GM19193 (cell line): ENCODE data around the gene CST9L.

ENCODE experiments used
- POLR2A ChIP-seq: IDR thresholded peaks from 4 replicates; pipeline ENCODE4 v1.6.1; 2011; ENCODE audit not compliant: insufficient read depth, insufficient read length; ENCODE audit errors: extremely low read depth

Gene CST9L

GRCh38 chr20:23568971-23569330 lies 667 bp upstream of the CST9L start:
- no peak for TF ChIP-seq POLR2A

GRCh38 chr20:23566199-23566932 lies 1.9 kb downstream of the CST9L start:
- no peak for TF ChIP-seq POLR2A

- TF ChIP-seq POLR2A: no peak
Observed at GRCh38 chr20:23565503-23566045, 2.7 kb downstream of the CST9L start.

GRCh38 chr20:23564927-23565326 lies 3.4 kb downstream of the CST9L start:
- no peak for TF ChIP-seq POLR2A

- no peak for TF ChIP-seq POLR2A
Observed at GRCh38 chr20:23562721-23563342, 5.5 kb downstream of the CST9L start.

GRCh38 chr20:23554401-23554800 lies 13.9 kb downstream of the CST9L start:
- no peak for TF ChIP-seq POLR2A

GRCh38 chr20:23551786-23552185 lies 16.5 kb downstream of the CST9L start:
- TF ChIP-seq POLR2A: no peak

- no peak for TF ChIP-seq POLR2A
Observed at GRCh38 chr20:23551383-23551782, 16.9 kb downstream of the CST9L start.

GRCh38 chr20:23550227-23550626 lies 18.1 kb downstream of the CST9L start:
- no peak for TF ChIP-seq POLR2A

- TF ChIP-seq POLR2A: no peak
Observed at GRCh38 chr20:23548408-23548807, 19.9 kb downstream of the CST9L start.

GRCh38 chr20:23547613-23548012 lies 20.7 kb downstream of the CST9L start:
- no peak for TF ChIP-seq POLR2A

- no peak for TF ChIP-seq POLR2A
Observed at GRCh38 chr20:23546435-23547144, 21.7 kb downstream of the CST9L start.

- TF ChIP-seq POLR2A: no peak
Observed at GRCh38 chr20:23544133-23544532, 24.2 kb downstream of the CST9L start.

GRCh38 chr20:23542801-23543200 lies 25.5 kb downstream of the CST9L start:
- TF ChIP-seq POLR2A: no peak

- TF ChIP-seq POLR2A: no peak
Observed at GRCh38 chr20:23541776-23542175, 26.5 kb downstream of the CST9L start.

GRCh38 chr20:23541330-23541729 lies 27.0 kb downstream of the CST9L start:
- no peak for TF ChIP-seq POLR2A

- TF ChIP-seq POLR2A: no peak
Observed at GRCh38 chr20:23540624-23541023, 27.7 kb downstream of the CST9L start.

- no peak for TF ChIP-seq POLR2A
Observed at GRCh38 chr20:23537030-23537429, 31.3 kb downstream of the CST9L start.
